GM10847 (cell line): Measurements from ENCODE around the gene ACAD9.

Source experiments
- POLR2A ChIP-seq: IDR thresholded peaks from 2 replicates; pipeline ENCODE4 v1.6.1; 2011; ENCODE audit not compliant: insufficient read length; ENCODE audit errors: extremely low read depth

Gene ACAD9

GRCh38 chr3:128919988-128920387 is 40.6 kb downstream of the ACAD9 start:
- no peak for TF ChIP-seq POLR2A

- TF ChIP-seq POLR2A, result no peak
Measured at GRCh38 chr3:128922804-128923459, 43.5 kb downstream of the ACAD9 start.

GRCh38 chr3:128923576-128923975 is 44.2 kb downstream of the ACAD9 start:
- no peak for TF ChIP-seq POLR2A

- TF ChIP-seq POLR2A, result no peak
Measured at GRCh38 chr3:128929364-128929763, 49.9 kb downstream of the ACAD9 start.

GRCh38 chr3:128931046-128931445 is 51.6 kb downstream of the ACAD9 start:
- TF ChIP-seq POLR2A, result no peak

- TF ChIP-seq POLR2A, result no peak
Measured at GRCh38 chr3:128932516-128933212, 53.2 kb downstream of the ACAD9 start.

GRCh38 chr3:128933213-128933921 is 53.9 kb downstream of the ACAD9 start:
- no peak for TF ChIP-seq POLR2A

GRCh38 chr3:128933922-128934253 is 54.5 kb downstream of the ACAD9 start:
- no peak for TF ChIP-seq POLR2A

GRCh38 chr3:128935922-128936321 is 56.5 kb downstream of the ACAD9 start:
- TF ChIP-seq POLR2A, result no peak

GRCh38 chr3:128936341-128936740 is 56.9 kb downstream of the ACAD9 start:
- no peak for TF ChIP-seq POLR2A

GRCh38 chr3:128940252-128940651 is 60.8 kb downstream of the ACAD9 start:
- no peak for TF ChIP-seq POLR2A

- TF ChIP-seq POLR2A, result no peak
Measured at GRCh38 chr3:128942161-128942952, 62.9 kb downstream of the ACAD9 start.

GRCh38 chr3:128945041-128945877 is 65.8 kb downstream of the ACAD9 start:
- no peak for TF ChIP-seq POLR2A

- no peak for TF ChIP-seq POLR2A
Measured at GRCh38 chr3:128945878-128946175, 66.4 kb downstream of the ACAD9 start.

- no peak for TF ChIP-seq POLR2A
Measured at GRCh38 chr3:128946411-128946810, 67.0 kb downstream of the ACAD9 start.

GRCh38 chr3:128949158-128949557 is 69.7 kb downstream of the ACAD9 start:
- TF ChIP-seq POLR2A, result no peak
